ENCODE results near the gene ZNF423. TPM values are rescaled to one million over a fixed set of nuclear protein-coding genes. Genes with fewer than 3 reads are reported as not detected.
A peak's percentile ranks its signal among the peaks of the same experiment; 100 is the strongest.
"Not testable (repeated sequence)": the region's sequence is repeated elsewhere in the genome, so short reads cannot be mapped to it uniquely, and the experiment has no call there.

ZNF423 gene
- polyA plus RNA-seq, 1 donor = 34.5 TPM

GRCh38 chr16:49693445-49693844 is 162.5 kb downstream of the ZNF423 start:
- DNase-seq = no peak

- no peak for DNase-seq
Measured at GRCh38 chr16:49690778-49691177, 165.1 kb downstream of the ZNF423 start.

- DNase-seq = no peak
Measured at GRCh38 chr16:49688036-49688697, 167.7 kb downstream of the ZNF423 start.

- no peak for DNase-seq
Measured at GRCh38 chr16:49687476-49688002, 168.4 kb downstream of the ZNF423 start.

- DNase-seq = no peak
Measured at GRCh38 chr16:49684696-49685095, 171.2 kb downstream of the ZNF423 start.

- no peak for DNase-seq
Measured at GRCh38 chr16:49682577-49683165, 173.2 kb downstream of the ZNF423 start.

- DNase-seq = no peak
Measured at GRCh38 chr16:49681217-49681883, 174.6 kb downstream of the ZNF423 start.

GRCh38 chr16:49679095-49679494 is 176.8 kb downstream of the ZNF423 start:
- DNase-seq = no peak

GRCh38 chr16:49677661-49678060 is 178.3 kb downstream of the ZNF423 start:
- not testable (repeated sequence) for DNase-seq

GRCh38 chr16:49675413-49675812 is 180.5 kb downstream of the ZNF423 start:
- DNase-seq = no peak

GRCh38 chr16:49674990-49675389 is 180.9 kb downstream of the ZNF423 start:
- DNase-seq = no peak

GRCh38 chr16:49674351-49674851 is 181.5 kb downstream of the ZNF423 start:
- no peak for DNase-seq

- no peak for DNase-seq
Measured at GRCh38 chr16:49673442-49673841, 182.5 kb downstream of the ZNF423 start.

GRCh38 chr16:49672753-49673152 is 183.2 kb downstream of the ZNF423 start:
- DNase-seq = no peak

- DNase-seq = no peak
Measured at GRCh38 chr16:49671333-49671732, 184.6 kb downstream of the ZNF423 start.

- no peak for DNase-seq
Measured at GRCh38 chr16:49670627-49671026, 185.3 kb downstream of the ZNF423 start.

- no peak for DNase-seq
Measured at GRCh38 chr16:49665482-49666230, 190.3 kb downstream of the ZNF423 start.

GRCh38 chr16:49664221-49665215 is 191.4 kb downstream of the ZNF423 start:
- DNase-seq = peak; percentile 61

GRCh38 chr16:49663081-49664065 is 192.5 kb downstream of the ZNF423 start:
- no peak for DNase-seq

GRCh38 chr16:49662569-49662968 is 193.3 kb downstream of the ZNF423 start:
- no peak for DNase-seq

Measured in hindlimb muscle (tissue), 1 donor.